GM12878 (cell line): ENCODE data around the gene MAGT1. TPM values are rescaled to one million over a fixed set of nuclear protein-coding genes. Genes with fewer than 3 reads are reported as not detected.

Experiments used
- ATAC-seq: fragments of 200-7000 bp; cut with Tn5 transposase; 3 replicates; pipeline ENCODE4 v1.9.1; 2020; ENCODE audit warnings: mild to moderate bottlenecking, moderate library complexity
- BruUV-seq: library from RNA; stranded (reverse); fragments of 400-500 nt; replicated peaks from 2 replicates; lab custom pipeline; 2021; lab: Mats Ljungman, UMichigan
- CTCF ChIA-PET: fragments of 300-600 bp; sonication (Branson Sonifier 250); formaldehyde crosslinking; extraction: SDS; loops from one replicate; lab custom pipeline; 2021; ENCODE audit warnings: inconsistent platforms; lab: Yijun Ruan, JAX
- POLR2A ChIA-PET: fragments of 350-600 bp; formaldehyde crosslinking; extraction: SDS; loops from one replicate; lab custom pipeline; 2021; ENCODE audit warnings: inconsistent platforms; lab: Charles Lee
- RAD21 ChIA-PET: fragments of 300-600 bp; sonication (Branson Sonifier 250); formaldehyde crosslinking; loops from one replicate; lab custom pipeline; 2023; ENCODE audit warnings: antibody characterized with exemption; ENCODE audit not compliant: unreplicated experiment; lab: Charles Lee
- SMC1A ChIA-PET: fragments of 300-600 bp; sonication (Branson Sonifier 250); formaldehyde crosslinking; loops from one replicate; lab custom pipeline; 2023; ENCODE audit not compliant: unreplicated experiment, uncharacterized antibody; lab: Charles Lee
- DNase-seq: peaks from one replicate; pipeline ENCODE4 v3.0.0-alpha.2; 2011; ENCODE audit warnings: low read depth, low spot score
- FAIRE-seq: peaks from 3 replicates; lab custom pipeline; 2011; peaks lifted over from hg19 to GRCh38; lab: Jason Lieb, UNC
- H2AFZ ChIP-seq: 2 replicates; pipeline ENCODE4 v1.6.0; 2011; ENCODE audit warnings: low read depth, low read length, control low read depth; ENCODE audit not compliant: control insufficient read depth
- H3K27ac ChIP-seq: 2 replicates; pipeline ENCODE4 v1.5.1; 2011; ENCODE audit warnings: control low read depth; ENCODE audit not compliant: control insufficient read depth, insufficient read depth
- H3K27me3 ChIP-seq, 2 experiments: replicated peaks in 1 of 2; 2 replicates each; pipeline versions ENCODE4 v1.6.0 to v1.6.1; 2011; ENCODE audit warnings: low read length in 1 of 2; ENCODE audit not compliant: control insufficient read depth in 2 of 2, insufficient read depth in 2 of 2
- H3K36me3 ChIP-seq, 2 experiments: 2 replicates each; pipeline ENCODE4 v1.5.1; 2011; ENCODE audit warnings: low read length in 1 of 2; ENCODE audit not compliant: control insufficient read depth in 2 of 2, insufficient read depth in 2 of 2
- H3K4me1 ChIP-seq: 2 replicates; pipeline ENCODE4 v1.6.1; 2011; ENCODE audit warnings: mild to moderate bottlenecking, low read length, moderate library complexity, mixed read lengths; ENCODE audit not compliant: control insufficient read depth, insufficient read depth
- H3K4me2 ChIP-seq: 2 replicates; pipeline ENCODE4 v1.6.0; 2011; ENCODE audit warnings: control low read depth; ENCODE audit not compliant: control insufficient read depth, insufficient read depth
- H3K4me3 ChIP-seq: fragments of 200-600 bp; sonication (generic); 2 replicates; pipeline ENCODE4 v1.5.1; 2016
- H3K79me2 ChIP-seq: 2 replicates; pipeline ENCODE4 v1.6.0; 2011; ENCODE audit warnings: low read length; ENCODE audit not compliant: control insufficient read depth, insufficient read depth
- H3K9ac ChIP-seq: 2 replicates; pipeline ENCODE4 v1.8.0; 2011; ENCODE audit warnings: low read length, control low read depth, mixed read lengths; ENCODE audit not compliant: control insufficient read depth, insufficient read depth
- H3K9me3 ChIP-seq: replicated peaks from 3 replicates; pipeline ENCODE4 v1.5.1; 2011; ENCODE audit warnings: mild to moderate bottlenecking, low read length; ENCODE audit not compliant: control insufficient read depth, insufficient read depth
- H4K20me1 ChIP-seq: 2 replicates; pipeline ENCODE4 v1.6.0; 2011; ENCODE audit not compliant: control insufficient read depth, insufficient read depth
- BHLHE40 ChIP-seq, 2 experiments: fragments of 450-650 bp in 1 of 2; IDR thresholded peaks; 2 replicates each; pipeline ENCODE4 v1.6.1; 2011 to 2017; ENCODE audit warnings: low read depth in 2 of 2, borderline replicate concordance in 1 of 2, improper control_type of control experiment in 1 of 2, low read length in 1 of 2, mild to moderate bottlenecking in 1 of 2
- CEBPZ ChIP-seq: fragments of 150-350 bp; IDR thresholded peaks from 2 replicates; pipeline ENCODE4 v1.6.1; 2016; ENCODE audit warnings: low read depth, low read length
- EGR1 ChIP-seq, 2 experiments: IDR thresholded peaks; 1 replicate in 1 of 2; 2 replicates in 1 of 2; pipeline ENCODE4 v1.6.1; 2011 to 2012; ENCODE audit warnings: low read depth in 2 of 2, low read length in 2 of 2, borderline replicate concordance in 1 of 2, mild to moderate bottlenecking in 1 of 2, moderate library complexity in 1 of 2
- EZH2 ChIP-seq: IDR thresholded peaks from 2 replicates; pipeline ENCODE4 v1.6.1; 2012; ENCODE audit warnings: low read depth, mild to moderate bottlenecking, control low read depth, inconsistent platforms, low read length, borderline replicate concordance; ENCODE audit not compliant: control insufficient read depth
- HDAC2 ChIP-seq: fragments of 200-600 bp; sonication (generic); IDR thresholded peaks from 2 replicates; pipeline ENCODE4 v1.6.1; 2017
- MAX ChIP-seq: IDR thresholded peaks from 2 replicates; pipeline ENCODE4 v1.6.1; 2012; ENCODE audit warnings: low read depth, low read length, improper control_type of control experiment
- NRF1 ChIP-seq: conservative IDR thresholded peaks from 2 replicates; pipeline ENCODE4 v1.6.1; 2011; ENCODE audit warnings: mild to moderate bottlenecking, low read depth, low read length, improper control_type of control experiment
- SP1 ChIP-seq: IDR thresholded peaks from one replicate; pipeline ENCODE4 v1.6.1; 2011; ENCODE audit warnings: low read depth, low read length
- ZBED1 ChIP-seq: IDR thresholded peaks from 2 replicates; pipeline ENCODE4 v1.6.1; 2016; ENCODE audit warnings: borderline replicate concordance
- ZNF384 ChIP-seq: IDR thresholded peaks from 2 replicates; pipeline ENCODE4 v1.6.1; 2012; ENCODE audit warnings: low read depth, mild to moderate bottlenecking, low read length, improper control_type of control experiment, borderline replicate concordance
- WGBS: methylation state at CpG from one replicate; pipeline ENCODE4 v1.1.6; 2016; ENCODE audit warnings: low lambda C conversion rate; ENCODE audit not compliant: insufficient replicate concordance, insufficient coverage; ENCODE audit errors: missing lambda C conversion rate; 5-methylcytosine and 5-hydroxymethylcytosine counted together
- in situ Hi-C: fragments of 300-500 bp; cut with MboI; formaldehyde crosslinking; loops from 9 replicates; pipeline ENCODE4 v1.14.3; 2018; ENCODE audit warnings: mixed read lengths
- intact Hi-C: fragments of 100-400 bp; cut with micrococcal nuclease; formaldehyde crosslinking; loops from one replicate; pipeline ENCODE4 v1.14.2; 2022; ENCODE audit not compliant: unreplicated experiment
- polyA plus RNA-seq, 11 experiments: library from polyadenylated mRNA; depleted of rRNA in 4 of 11; unstranded in 6 of 11; stranded (reverse) in 5 of 11; fragments of >200 nt; fragmentation: Nextera tagmentation in 4 of 11; fragmentation: Illumina TruSeq in 1 of 11; extraction: Ambion mirVana in 4 of 11; extraction: Trizol in 1 of 11; gene quantifications; 1 replicate in 1 of 11; 2 replicates in 10 of 11; pipeline versions ENCODE4 v1.2.1 to v1.2.3, GENCODE V29; 2011 to 2016; ENCODE audit warnings: inconsistent platforms in 2 of 11, missing spikeins in 2 of 11, low read depth in 1 of 11
- total RNA-seq, 4 experiments: library from RNA; depleted of rRNA in 3 of 4; stranded (reverse); fragments of >200 nt in 3 of 4; fragmentation: Illumina TruSeq in 1 of 4; extraction: Trizol in 1 of 4; gene quantifications; 2 replicates each; pipeline versions ENCODE4 v1.2.1 to v1.2.3, GENCODE V29; 2013 to 2021
- TF ChIP-seq, protein P1 (sequence below): IDR thresholded peaks from 2 replicates; pipeline ENCODE4 v1.6.1; 2011; ENCODE audit warnings: mild to moderate bottlenecking, low read depth, low read length, moderate library complexity; ENCODE audit not compliant: insufficient replicate concordance

The MAGT1 gene
- total and polyA plus RNA-seq, 10 of the 15 experiments (the other 5 are each of a cell fraction or from before 2014, with no cell fraction given): 28.0 to 59.1 (median 47.9) TPM

DNA sequence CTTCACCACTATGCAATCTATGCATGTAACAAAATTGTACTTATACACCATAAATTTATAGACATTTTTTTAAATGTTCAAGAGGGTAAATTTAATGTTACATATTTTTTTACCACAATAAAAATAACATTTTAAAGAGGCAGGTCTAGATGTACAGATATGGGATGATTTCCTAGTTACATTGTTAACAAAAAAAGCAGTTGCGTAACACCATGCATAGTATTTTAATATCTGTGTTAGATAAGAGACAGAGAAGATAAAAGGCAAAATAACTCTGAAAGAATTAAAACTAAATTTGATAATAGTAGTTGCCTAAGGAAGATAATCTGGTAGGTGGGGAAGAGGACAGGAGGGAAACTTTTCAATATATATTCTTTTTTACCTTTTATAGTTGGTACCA lies 100.1 kb downstream of the MAGT1 start:
- no TSS peak for BruUV-seq
- Histone ChIP-seq H3K4me2 (no peak overlapping the region), H2AFZ (no peak overlapping the region), H3K4me1 (no peaks in the 10 kb centered on the region), H3K36me3 (no peaks in the 10 kb centered on the region), H3K4me3 (no peak overlapping the region), H3K9me3 (no peaks in the 10 kb centered on the region), H3K27me3 (no peaks in the 10 kb centered on the region), H3K27ac (no peak overlapping the region), H4K20me1 (no peaks in the 10 kb centered on the region), H3K79me2 (no peaks in the 10 kb centered on the region), H3K9ac (no peak overlapping the region)
- intact Hi-C loops: no loop called here
- TF ChIP-seq CEBPZ (no peak), SP1 (no peak), BHLHE40 (IDR thresholded peaks at IDR 0.05; ENCODE audit: borderline replicate concordance in 1 of 2, low read depth in 2 of 2, low read length in 1 of 2) (no peak), EZH2 (no peak), NRF1 (no peak), HDAC2 (no peak), MAX (no peak), ZBED1 (no peak), EGR1 (IDR thresholded peaks at IDR 0.05; ENCODE audit: borderline replicate concordance in 1 of 2, low read depth in 2 of 2, low read length in 2 of 2) (no peak), ZNF384 (no peak)
- TF ChIP-seq, protein P1, sequence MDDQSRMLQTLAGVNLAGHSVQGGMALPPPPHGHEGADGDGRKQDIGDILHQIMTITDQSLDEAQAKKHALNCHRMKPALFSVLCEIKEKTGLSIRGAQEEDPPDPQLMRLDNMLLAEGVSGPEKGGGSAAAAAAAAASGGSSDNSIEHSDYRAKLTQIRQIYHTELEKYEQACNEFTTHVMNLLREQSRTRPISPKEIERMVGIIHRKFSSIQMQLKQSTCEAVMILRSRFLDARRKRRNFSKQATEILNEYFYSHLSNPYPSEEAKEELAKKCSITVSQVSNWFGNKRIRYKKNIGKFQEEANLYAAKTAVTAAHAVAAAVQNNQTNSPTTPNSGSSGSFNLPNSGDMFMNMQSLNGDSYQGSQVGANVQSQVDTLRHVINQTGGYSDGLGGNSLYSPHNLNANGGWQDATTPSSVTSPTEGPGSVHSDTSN: no peak
- DNase-seq: no peak
- SMC1A ChIA-PET: no interaction called here
- POLR2A ChIA-PET: no interaction called here
- CTCF ChIA-PET: no interaction called here
- 100% methylated on average over 1 of the region's 1 CpG for WGBS
- no peak for FAIRE-seq
- in situ Hi-C loops: no loop called here
- RAD21 ChIA-PET: no interaction called here
- no peak for ATAC-seq
